GM18873 (cell line): ENCODE results near the gene P4HA2.
"Not testable (repeated sequence)": the region's sequence is repeated elsewhere in the genome, so short reads cannot be mapped to it uniquely, and the experiment has no call there.

Experiments used
- ATAC-seq: cut with Tn5 transposase; IDR thresholded peaks from one replicate; pipeline ENCODE4 v1.9.1; 2021; ENCODE audit warnings: mild to moderate bottlenecking, moderate library complexity, moderate number of reproducible peaks; ENCODE audit not compliant: unreplicated experiment, low FRiP score

The P4HA2 gene

GRCh38 chr5:132162945-132163344 is 64.7 kb downstream of the P4HA2 start:
- no peak for ATAC-seq

- ATAC-seq: not testable (repeated sequence)
Measured at GRCh38 chr5:132161574-132162326, 65.9 kb downstream of the P4HA2 start.

DNA sequence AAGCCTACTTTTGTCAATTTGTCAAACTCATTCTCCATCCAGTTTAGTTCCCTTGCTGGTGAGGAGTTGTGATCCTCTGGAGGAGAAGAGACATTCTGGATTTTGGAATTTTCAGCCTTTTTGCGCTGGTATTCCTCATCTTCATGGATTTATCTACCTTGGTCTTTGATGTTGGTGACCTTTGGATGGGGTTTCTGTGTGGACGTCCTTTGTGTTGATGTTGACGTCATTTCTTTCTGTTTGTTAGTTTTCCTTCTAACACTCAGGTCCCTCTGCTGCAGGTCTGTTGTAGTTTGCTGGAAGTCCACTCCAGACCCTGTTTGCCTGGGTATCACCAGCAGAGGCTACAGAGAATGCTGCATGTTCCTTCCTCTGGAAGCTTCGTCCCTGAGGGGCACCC is 71.2 kb downstream of the P4HA2 start:
- no peak for ATAC-seq

DNA sequence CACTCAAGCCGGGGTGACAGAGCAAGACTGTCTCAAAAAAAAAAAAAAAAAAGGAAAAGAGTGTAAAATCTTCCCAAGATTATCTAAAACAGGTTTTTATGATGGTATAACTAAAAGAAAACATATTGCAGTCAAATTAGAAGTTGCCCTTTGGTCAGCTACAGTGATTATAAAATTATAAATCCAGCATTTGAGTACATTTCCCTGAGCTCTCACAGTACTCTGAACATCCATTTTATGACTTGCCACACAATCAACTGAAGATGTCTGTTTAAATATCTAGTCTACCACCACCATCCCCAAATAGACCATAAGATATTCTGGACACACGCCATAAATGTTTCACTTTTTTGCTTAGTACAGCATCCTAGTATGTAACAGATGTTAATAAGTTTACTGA is 77.1 kb downstream of the P4HA2 start:
- ATAC-seq: no peak

DNA sequence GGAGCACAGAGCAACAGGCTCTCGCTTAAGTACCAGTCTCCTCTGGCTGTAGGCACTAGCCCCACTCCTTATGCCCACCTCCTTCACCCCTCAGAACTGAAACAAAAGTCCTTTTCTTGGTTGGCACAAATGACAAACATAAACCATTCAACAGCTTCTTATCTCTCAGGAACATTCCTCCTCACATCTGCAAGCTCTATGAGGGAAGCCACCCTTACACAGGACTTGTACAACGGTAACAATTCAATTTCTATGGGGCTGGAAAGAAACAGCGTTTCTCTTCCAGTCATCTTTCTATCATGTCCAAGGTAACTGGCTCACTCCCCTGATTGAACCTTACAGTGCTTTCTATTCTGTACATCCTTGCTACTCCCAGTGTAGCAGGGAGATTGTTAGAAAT is 80.0 kb downstream of the P4HA2 start:
- no peak for ATAC-seq

- not testable (repeated sequence) for ATAC-seq
Measured at GRCh38 chr5:132145326-132145725, 82.3 kb downstream of the P4HA2 start.

- no peak for ATAC-seq
Measured at GRCh38 chr5:132143148-132143547, 84.5 kb downstream of the P4HA2 start.

- ATAC-seq: no peak
Measured at GRCh38 chr5:132142459-132142858, 85.2 kb downstream of the P4HA2 start.
